Measurements from ENCODE around the gene HCLS1. TPM values are rescaled to one million over a fixed set of nuclear protein-coding genes. Genes with fewer than 3 reads are reported as not detected.

Gene HCLS1, protein sequence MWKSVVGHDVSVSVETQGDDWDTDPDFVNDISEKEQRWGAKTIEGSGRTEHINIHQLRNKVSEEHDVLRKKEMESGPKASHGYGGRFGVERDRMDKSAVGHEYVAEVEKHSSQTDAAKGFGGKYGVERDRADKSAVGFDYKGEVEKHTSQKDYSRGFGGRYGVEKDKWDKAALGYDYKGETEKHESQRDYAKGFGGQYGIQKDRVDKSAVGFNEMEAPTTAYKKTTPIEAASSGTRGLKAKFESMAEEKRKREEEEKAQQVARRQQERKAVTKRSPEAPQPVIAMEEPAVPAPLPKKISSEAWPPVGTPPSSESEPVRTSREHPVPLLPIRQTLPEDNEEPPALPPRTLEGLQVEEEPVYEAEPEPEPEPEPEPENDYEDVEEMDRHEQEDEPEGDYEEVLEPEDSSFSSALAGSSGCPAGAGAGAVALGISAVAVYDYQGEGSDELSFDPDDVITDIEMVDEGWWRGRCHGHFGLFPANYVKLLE
- 67.8 TPM for polyA plus RNA-seq (2012; ENCODE audit: insufficient read length, low read depth)

- TF ChIP-seq TAF1 (IDR thresholded peaks at IDR 0.05; ENCODE audit: borderline replicate concordance, insufficient read depth, low read length): no peak
- TF ChIP-seq POLR2AphosphoS5 (IDR thresholded peaks at IDR 0.05; ENCODE audit: low read depth, low read length): peak; percentile 78; the same call in 1 of the 2 replicates
Measured at GRCh38 chr3:121660356-121661171, at the start of gene HCLS1. Gene HCLS1, minus strand, starts transcription at chr3:121660903. Its CDS starts 2,556 bp downstream, at chr3:121658347.

GRCh38 chr3:121710347-121710746 lies 49.6 kb upstream of the HCLS1 start:
- TF ChIP-seq FOXP2 (optimal IDR thresholded peaks at IDR 0.05; ENCODE audit: borderline replicate concordance, extremely low read depth, extremely low read length, insufficient read depth): no peak
- TF ChIP-seq, protein P1, sequence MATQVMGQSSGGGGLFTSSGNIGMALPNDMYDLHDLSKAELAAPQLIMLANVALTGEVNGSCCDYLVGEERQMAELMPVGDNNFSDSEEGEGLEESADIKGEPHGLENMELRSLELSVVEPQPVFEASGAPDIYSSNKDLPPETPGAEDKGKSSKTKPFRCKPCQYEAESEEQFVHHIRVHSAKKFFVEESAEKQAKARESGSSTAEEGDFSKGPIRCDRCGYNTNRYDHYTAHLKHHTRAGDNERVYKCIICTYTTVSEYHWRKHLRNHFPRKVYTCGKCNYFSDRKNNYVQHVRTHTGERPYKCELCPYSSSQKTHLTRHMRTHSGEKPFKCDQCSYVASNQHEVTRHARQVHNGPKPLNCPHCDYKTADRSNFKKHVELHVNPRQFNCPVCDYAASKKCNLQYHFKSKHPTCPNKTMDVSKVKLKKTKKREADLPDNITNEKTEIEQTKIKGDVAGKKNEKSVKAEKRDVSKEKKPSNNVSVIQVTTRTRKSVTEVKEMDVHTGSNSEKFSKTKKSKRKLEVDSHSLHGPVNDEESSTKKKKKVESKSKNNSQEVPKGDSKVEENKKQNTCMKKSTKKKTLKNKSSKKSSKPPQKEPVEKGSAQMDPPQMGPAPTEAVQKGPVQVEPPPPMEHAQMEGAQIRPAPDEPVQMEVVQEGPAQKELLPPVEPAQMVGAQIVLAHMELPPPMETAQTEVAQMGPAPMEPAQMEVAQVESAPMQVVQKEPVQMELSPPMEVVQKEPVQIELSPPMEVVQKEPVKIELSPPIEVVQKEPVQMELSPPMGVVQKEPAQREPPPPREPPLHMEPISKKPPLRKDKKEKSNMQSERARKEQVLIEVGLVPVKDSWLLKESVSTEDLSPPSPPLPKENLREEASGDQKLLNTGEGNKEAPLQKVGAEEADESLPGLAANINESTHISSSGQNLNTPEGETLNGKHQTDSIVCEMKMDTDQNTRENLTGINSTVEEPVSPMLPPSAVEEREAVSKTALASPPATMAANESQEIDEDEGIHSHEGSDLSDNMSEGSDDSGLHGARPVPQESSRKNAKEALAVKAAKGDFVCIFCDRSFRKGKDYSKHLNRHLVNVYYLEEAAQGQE (IDR thresholded peaks at IDR 0.05; ENCODE audit: insufficient read depth in 1 of 2, low read depth in 2 of 2, low read length in 2 of 2): no peak
- no peak for TF ChIP-seq SIN3A (IDR thresholded peaks at IDR 0.05; ENCODE audit: borderline replicate concordance, insufficient read depth, low read length)
- TF ChIP-seq POLR2AphosphoS5 (IDR thresholded peaks at IDR 0.05; ENCODE audit: low read depth, low read length): no peak
- no peak for TF ChIP-seq TAF1 (IDR thresholded peaks at IDR 0.05; ENCODE audit: borderline replicate concordance, insufficient read depth, low read length)

GRCh38 chr3:121707531-121708273 lies 47.0 kb upstream of the HCLS1 start:
- TF ChIP-seq, protein P1 (IDR thresholded peaks at IDR 0.05; ENCODE audit: insufficient read depth in 1 of 2, low read depth in 2 of 2, low read length in 2 of 2): no peak
- TF ChIP-seq POLR2AphosphoS5 (IDR thresholded peaks at IDR 0.05; ENCODE audit: low read depth, low read length): no peak
- no peak for TF ChIP-seq FOXP2 (optimal IDR thresholded peaks at IDR 0.05; ENCODE audit: borderline replicate concordance, extremely low read depth, extremely low read length, insufficient read depth)

DNA sequence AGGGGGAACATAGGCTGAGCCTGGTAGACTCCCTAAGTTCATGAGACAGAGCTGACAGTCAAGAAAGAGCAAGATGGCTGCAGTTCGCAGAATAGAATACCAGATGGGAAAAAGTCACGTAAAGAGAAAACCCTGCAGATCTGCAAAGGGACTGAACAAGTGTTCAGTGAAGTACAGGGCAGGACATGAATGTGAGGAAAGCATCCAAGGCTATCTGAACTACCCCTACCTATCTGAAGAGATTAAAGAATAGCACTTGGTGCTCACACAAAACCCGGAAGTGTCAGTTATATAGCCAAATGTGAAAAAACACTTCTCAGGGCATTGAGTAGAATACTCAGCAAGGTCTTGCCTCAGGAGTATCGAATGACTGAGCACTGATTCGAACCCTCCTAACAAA lies 44.8 kb upstream of the HCLS1 start:
- no peak for TF ChIP-seq SIN3A (IDR thresholded peaks at IDR 0.05; ENCODE audit: borderline replicate concordance, insufficient read depth, low read length)
- no peak for TF ChIP-seq POLR2AphosphoS5 (IDR thresholded peaks at IDR 0.05; ENCODE audit: low read depth, low read length)
- TF ChIP-seq TAF1 (IDR thresholded peaks at IDR 0.05; ENCODE audit: borderline replicate concordance, insufficient read depth, low read length): no peak
- TF ChIP-seq, protein P1 (IDR thresholded peaks at IDR 0.05; ENCODE audit: insufficient read depth in 1 of 2, low read depth in 2 of 2, low read length in 2 of 2): no peak
- TF ChIP-seq FOXP2 (optimal IDR thresholded peaks at IDR 0.05; ENCODE audit: borderline replicate concordance, extremely low read depth, extremely low read length, insufficient read depth): no peak

- TF ChIP-seq POLR2AphosphoS5 (IDR thresholded peaks at IDR 0.05; ENCODE audit: low read depth, low read length): no peak
- no peak for TF ChIP-seq FOXP2 (optimal IDR thresholded peaks at IDR 0.05; ENCODE audit: borderline replicate concordance, extremely low read depth, extremely low read length, insufficient read depth)
- no peak for TF ChIP-seq TAF1 (IDR thresholded peaks at IDR 0.05; ENCODE audit: borderline replicate concordance, insufficient read depth, low read length)
- TF ChIP-seq SIN3A (IDR thresholded peaks at IDR 0.05; ENCODE audit: borderline replicate concordance, insufficient read depth, low read length): no peak
- TF ChIP-seq, protein P1 (IDR thresholded peaks at IDR 0.05; ENCODE audit: insufficient read depth in 1 of 2, low read depth in 2 of 2, low read length in 2 of 2): no peak
Measured at GRCh38 chr3:121703973-121704372, 43.3 kb upstream of the HCLS1 start.
